GM18505 (cell line): ENCODE results near the gene CRTC1.
"Not testable (repeated sequence)": the region's sequence is repeated elsewhere in the genome, so short reads cannot be mapped to it uniquely, and the experiment has no call there.

Experiments
- ATAC-seq: cut with Tn5 transposase; IDR thresholded peaks from one replicate; pipeline ENCODE4 v1.9.1; 2021; ENCODE audit not compliant: unreplicated experiment
- POLR2A ChIP-seq: IDR thresholded peaks from 4 replicates; pipeline ENCODE4 v1.6.1; 2011; ENCODE audit warnings: borderline replicate concordance; ENCODE audit not compliant: insufficient read depth, insufficient read length; ENCODE audit errors: extremely low read depth

CRTC1 gene

DNA sequence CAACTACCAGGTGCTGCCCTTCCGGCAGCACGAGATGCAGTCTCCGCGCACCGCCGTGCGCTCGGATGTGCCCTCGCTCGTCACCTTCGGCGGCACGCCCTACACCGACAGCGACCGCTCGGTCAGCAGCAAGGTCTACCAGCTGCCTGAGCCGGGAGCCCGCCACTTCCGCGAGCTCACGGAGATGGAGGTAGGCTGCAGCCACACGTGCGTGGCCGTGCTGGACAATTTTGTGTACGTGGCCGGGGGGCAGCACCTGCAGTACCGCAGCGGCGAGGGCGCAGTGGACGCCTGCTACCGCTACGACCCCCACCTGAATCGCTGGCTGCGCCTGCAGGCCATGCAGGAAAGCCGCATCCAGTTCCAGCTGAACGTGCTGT, 15.2 kb upstream of the CRTC1 start:
- ATAC-seq = no peak
- TF ChIP-seq POLR2A = no peak

DNA sequence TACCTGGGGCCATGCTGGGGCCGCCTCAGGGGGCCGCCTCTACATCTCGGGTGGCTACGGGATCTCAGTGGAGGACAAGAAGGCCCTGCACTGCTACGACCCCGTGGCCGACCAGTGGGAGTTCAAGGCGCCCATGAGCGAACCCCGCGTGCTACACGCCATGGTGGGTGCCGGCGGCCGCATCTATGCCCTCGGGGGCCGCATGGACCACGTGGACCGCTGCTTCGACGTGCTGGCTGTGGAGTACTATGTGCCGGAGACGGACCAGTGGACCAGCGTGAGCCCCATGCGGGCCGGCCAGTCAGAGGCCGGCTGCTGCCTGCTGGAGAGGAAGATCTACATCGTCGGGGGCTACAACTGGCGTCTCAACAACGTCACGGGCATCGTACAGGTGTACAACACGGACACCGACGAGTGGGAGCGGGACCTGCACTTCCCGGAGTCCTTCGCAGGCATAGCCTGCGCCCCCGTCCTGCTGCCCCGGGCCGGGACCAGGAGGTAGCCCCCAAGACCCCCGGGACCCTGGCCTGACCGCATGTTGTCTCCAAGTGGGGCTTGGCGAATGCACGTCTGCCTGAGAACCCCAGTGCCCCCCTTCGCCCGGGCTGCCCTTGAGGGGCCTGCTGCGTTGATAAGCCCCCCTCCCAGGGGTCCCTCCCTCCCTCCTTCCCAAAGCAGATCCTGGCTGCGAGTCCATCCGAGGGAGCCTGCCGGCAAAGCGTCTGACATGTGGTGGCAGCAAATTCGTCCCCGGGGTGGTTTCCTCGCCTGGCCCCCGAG, 14.5 kb upstream of the CRTC1 start:
- ATAC-seq = no peak
- TF ChIP-seq POLR2A = no peak

DNA sequence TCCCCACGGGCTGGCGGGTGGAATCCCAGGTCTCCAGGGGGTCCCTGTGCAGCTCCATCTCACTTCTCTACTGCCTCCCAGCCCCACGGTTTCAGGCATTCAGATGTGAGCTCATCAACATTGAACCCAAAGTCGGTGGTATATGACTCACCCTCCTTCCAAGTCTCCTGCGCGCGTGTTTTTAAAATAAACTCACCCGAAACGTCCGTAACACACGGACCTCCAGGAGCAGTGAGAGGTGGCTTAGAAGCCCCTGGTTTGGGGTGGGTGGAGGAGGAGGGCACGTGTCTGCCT, 14.0 kb upstream of the CRTC1 start:
- ATAC-seq = no peak
- TF ChIP-seq POLR2A = no peak

DNA sequence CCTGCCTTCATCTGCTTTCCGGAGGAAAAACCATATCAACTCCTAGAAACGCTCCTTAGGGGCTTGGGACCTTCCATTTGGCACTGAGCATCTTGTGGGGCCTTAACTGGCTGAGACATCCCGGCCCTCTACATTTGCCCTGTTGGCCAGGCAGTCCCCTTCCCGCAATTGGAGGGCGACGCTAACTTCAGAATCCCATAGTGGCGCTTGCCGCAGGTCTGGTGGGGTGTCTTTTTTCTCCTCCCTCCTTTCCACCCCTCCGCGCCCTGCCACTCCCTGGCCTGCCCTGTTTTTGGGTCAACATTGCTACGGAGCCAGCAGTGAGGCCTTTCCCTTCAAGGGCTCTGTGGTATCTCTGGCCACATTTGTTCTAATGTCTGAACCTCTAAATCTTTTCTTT, 13.6 kb upstream of the CRTC1 start:
- no peak for ATAC-seq
- no peak for TF ChIP-seq POLR2A

DNA sequence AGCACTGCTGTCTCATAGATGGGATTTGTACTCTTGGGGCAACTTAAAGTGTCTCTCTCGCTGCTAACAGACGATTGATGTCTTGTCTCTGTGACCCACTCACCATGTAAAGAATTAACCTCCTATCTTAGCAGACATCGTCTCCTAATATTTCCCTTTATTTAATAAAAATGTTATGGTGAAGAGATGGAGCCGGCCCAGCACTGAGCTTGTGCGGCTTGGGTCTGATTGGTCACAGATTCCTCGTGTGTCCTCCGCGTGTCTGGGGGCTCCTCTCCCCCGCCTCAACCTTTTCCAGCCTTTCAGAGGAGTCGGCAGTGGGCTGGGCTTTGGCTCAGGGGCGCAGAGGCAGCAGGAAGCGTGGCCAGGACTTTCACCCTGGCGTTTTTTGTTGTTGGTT, 13.2 kb upstream of the CRTC1 start:
- no peak for ATAC-seq

DNA sequence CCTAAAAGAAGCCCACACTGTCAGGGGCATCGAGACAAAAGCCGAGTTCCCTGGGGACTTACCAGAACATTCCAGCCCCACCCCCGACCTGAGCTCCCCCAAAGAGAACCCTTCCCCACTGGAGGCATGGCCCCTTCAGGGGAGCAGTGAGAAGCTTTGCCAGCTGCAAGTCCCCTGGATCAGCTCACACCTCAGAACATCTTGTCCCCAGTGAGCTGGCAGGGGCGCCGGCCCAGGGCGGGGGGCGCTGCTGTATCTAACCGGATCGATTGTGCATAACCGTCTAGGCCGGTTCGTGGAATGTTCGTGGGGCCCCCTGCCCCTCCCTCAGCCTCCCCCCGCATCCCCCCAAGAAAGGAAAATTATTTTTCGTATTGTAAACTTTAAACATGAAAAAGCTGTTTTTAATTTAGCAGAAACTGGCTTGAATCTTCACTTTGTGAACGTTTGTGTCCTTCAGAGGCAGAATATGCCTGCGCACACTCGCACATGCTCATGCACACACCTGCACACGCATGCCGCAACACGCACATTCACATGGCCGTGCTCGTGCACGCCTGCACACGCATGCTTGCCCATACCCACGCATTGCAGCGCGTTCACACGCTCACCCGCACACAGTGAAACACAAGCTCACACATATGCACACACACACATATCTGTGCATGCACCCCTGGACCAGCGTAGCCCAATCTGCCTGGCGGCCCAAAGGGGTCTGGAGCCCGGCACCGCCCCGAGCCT, 12.0 kb upstream of the CRTC1 start:
- TF ChIP-seq POLR2A = no peak
- ATAC-seq = no peak

More for the DNA sequence above, 13.2 kb upstream of the CRTC1 start:
- no peak for TF ChIP-seq POLR2A

DNA sequence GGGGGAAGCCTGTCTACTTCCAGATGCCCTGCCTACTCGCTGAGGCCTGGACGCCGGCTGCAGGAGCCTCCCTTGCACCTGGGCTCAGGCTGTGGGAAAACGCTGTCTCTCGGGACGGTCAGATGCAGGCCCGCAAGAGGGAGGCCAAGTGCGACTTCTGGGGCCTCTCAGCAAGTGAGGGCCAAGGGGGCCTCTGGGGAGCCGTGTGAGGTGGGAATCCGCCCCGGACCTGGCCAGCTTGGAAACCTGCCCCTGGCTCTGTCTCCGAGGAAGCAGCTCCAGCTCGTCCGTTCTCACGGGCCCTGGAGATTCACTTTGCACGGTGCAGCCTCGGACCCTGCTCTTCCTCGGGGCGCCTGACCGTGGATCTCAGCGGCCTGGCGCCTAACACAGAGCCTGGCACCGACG, 11.4 kb upstream of the CRTC1 start:
- no peak for TF ChIP-seq POLR2A
- no peak for ATAC-seq

DNA sequence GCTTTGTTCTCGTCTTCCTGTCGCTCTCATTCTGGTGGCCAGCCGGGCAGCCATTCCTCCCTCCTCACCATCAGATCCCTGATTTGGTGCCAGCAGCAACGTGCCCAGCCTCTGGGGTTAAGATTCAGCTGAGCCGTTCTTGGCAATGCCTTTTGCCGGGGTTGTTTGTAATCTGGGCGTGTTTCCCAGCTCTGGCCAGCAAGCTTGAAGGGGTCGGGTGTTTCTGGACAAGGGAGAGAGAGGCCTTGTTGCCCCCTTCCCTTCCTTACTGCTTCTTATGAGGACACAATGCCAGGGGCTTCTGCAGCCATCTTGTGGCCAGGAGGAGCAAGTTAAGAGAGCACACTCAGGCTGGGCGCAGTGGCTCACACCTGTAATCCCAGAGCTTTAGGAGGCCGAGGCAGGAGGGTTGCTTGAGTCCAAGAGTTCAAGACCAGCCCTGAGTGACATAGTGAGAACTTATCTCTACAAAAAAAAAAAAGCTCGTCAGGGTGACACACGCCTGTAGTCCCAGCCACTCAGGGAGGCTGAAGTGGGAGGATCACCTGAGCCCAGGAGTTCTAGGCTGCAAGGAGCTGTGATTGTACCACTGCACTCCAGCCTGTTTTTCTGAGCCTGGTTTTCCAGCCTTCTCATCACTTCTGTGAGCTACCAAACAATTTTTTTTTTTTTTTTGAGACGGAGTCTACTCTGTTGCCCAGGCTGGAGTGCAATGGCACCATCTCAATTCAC, 10.7 kb upstream of the CRTC1 start:
- no peak for TF ChIP-seq POLR2A
- no peak for ATAC-seq

DNA sequence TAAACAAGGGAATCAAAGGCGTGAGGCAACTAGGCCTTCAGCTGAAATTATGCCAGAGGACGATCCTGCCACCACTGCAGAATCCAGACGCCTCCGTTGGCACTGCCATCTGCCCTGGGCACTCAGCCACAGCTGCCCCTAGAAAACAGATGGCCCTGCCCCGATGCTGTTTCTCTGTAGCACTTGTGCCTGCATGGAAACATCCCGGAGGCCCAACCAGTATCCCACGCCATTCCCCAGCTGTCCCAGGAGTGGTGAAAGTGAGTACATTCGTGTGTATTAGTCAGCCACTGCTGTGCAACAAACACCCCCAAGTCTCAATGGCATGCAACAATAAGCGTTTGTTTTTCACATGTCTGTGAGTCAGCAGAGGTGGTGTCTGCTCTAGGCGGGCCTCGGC, 8.9 kb upstream of the CRTC1 start:
- no peak for ATAC-seq
- TF ChIP-seq POLR2A = no peak

DNA sequence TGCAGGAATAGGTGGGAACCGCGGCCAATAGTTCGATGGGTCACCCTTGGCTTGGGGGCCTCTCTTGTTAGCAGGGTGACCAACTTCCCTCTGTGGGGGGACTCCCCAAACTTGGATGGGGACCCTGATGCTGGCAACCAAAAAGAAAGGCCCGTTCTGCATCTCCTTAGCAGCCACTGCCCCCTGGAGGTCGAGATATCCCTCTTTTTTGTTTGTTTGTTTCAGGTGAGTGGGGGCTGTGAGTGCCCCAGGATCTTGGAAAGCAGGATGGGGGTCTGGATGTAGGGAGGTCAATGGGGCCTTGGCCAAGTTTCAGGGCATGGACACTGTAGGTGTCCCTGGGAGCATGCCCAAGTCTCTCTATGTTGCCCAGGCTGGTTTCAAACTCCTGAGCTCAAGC, 7.7 kb upstream of the CRTC1 start:
- no peak for TF ChIP-seq POLR2A

DNA sequence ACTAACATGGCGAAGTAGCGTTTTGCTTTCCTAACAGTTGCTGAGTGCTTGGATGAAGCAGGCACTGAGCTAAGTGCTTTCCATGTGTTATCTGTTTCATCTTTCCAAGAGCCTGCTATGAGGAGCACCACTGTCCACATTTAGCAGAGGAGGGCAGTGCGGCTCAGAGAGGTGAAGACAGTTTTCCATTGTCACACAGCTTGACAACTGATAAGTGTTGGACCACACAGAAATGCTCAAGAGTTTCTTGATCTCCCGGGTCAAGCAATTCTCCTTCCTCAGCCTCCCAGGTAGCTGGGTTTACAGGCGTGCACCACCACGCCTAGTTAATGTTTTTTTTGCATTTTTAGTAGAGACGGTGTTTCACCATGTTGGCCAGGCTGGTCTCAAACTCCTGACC, 6.8 kb upstream of the CRTC1 start:
- no peak for ATAC-seq
- no peak for TF ChIP-seq POLR2A

More for the DNA sequence above, 7.7 kb upstream of the CRTC1 start:
- ATAC-seq = no peak

DNA sequence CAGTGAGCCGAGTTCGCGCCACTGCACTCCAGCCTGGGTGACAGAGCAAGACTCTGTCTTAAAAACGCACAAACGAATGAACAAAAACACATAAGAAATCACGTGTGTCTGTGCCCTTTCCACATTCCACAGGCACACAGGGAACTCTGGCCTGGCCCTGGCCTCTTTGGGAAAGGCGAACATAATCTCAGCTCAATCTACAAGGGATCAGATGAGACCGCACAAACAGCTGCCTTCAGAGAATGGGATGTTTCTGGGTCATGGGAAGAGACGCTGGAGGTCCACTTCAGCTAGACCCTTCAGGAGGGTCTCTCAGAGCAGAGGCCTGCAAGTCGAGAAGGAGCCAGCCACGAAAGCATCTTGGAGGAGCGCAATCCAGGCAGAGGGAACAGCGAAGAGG, 6.3 kb upstream of the CRTC1 start:
- no peak for ATAC-seq
- TF ChIP-seq POLR2A = no peak

DNA sequence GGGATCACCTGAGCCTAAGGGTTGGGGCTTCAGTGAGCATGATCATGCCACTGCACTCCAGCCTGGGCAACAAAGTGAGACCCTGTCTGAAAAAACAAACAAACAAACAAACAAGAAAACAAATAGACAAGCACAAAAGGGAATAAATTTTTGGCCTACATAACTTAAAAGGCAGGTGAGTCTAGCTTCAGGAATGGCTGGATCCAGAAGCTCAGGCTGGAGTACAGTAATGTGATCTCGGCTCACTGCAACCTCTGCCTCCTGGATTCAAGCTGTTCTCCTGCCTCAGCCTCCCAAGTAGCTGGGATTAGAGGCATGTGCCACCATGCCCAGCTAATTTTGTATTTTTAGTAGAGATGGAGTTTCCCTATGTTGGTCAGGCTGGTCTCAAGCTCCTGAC, 3.3 kb upstream of the CRTC1 start:
- ATAC-seq = not testable (repeated sequence)

DNA sequence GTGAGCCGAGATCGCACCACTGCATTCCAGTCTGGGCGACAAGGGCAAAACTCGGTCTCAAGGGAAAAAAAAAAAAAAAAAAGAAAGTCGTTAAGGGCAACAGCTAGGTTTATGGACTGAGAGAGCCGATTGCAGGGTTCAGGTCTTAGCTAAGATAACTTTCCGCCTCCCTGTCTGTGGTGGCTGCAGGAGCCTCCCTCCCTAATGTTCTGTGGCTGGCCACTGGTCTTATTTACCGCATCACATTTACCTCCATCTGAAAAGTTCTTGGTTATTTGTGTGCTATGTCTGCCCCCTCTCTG, 722 bp upstream of the CRTC1 start:
- no peak for ATAC-seq
- TF ChIP-seq POLR2A = no peak
